Cardiac septum (tissue), 1 donor: ENCODE measurements around the gene CRCP. TPM values are rescaled to one million over a fixed set of nuclear protein-coding genes. Genes with fewer than 3 reads are reported as not detected.
"Not testable (repeated sequence)": the region's sequence is repeated elsewhere in the genome, so short reads cannot be mapped to it uniquely, and the experiment has no call there.

Experiments used
- DNase-seq: peaks from one replicate; pipeline ENCODE4 v3.0.0-alpha.2; 2020; ENCODE audit warnings: low spot score
- intact Hi-C: fragments of 100-400 bp; cut with DNase I; formaldehyde crosslinking; loops from one replicate; pipeline ENCODE4 v1.14.0; 2022
- total RNA-seq: library from RNA; stranded (reverse); fragmentation: NEBNext Ultra II Directional; extraction: Animal tissue kit (Norgen Biotek cat#: 25700); gene quantifications from one replicate; pipeline ENCODE4 v1.2.1, GENCODE V29; 2021
- donor health status: DM: no; HTN: no; CAD: no.

Gene CRCP
- total RNA-seq, 1 donor from 2014 or later, result 19.4 TPM

GRCh38 chr7:66103994-66104393, 10.7 kb upstream of the CRCP start:
- DNase-seq, intact Hi-C loops: not testable (repeated sequence)

- DNase-seq, result no peak
- intact Hi-C loops, result no loop called here
Observed at GRCh38 chr7:66105263-66105748, 9.3 kb upstream of the CRCP start.

- intact Hi-C loops, result not testable (repeated sequence)
Observed at GRCh38 chr7:66108410-66108809, 6.2 kb upstream of the CRCP start.

GRCh38 chr7:66110856-66111255, 3.8 kb upstream of the CRCP start:
- no peak for DNase-seq
- intact Hi-C loops, result no loop called here

More at GRCh38 chr7:66108410-66108809, 6.2 kb upstream of the CRCP start:
- not testable (repeated sequence) for DNase-seq

- DNase-seq, intact Hi-C loops: not testable (repeated sequence)
Observed at GRCh38 chr7:66116680-66117420, 2.2 kb downstream of the CRCP start.

GRCh38 chr7:66118603-66119002, 4.0 kb downstream of the CRCP start:
- intact Hi-C loops, result no loop called here
- no peak for DNase-seq

GRCh38 chr7:66119245-66119850, 4.7 kb downstream of the CRCP start:
- intact Hi-C loops, result no loop called here
- DNase-seq, result no peak

GRCh38 chr7:66123175-66123528, 8.5 kb downstream of the CRCP start:
- intact Hi-C loops, result no loop called here

GRCh38 chr7:66124569-66124861, 9.9 kb downstream of the CRCP start:
- DNase-seq, intact Hi-C loops: not testable (repeated sequence)

More at GRCh38 chr7:66123175-66123528, 8.5 kb downstream of the CRCP start:
- no peak for DNase-seq

- intact Hi-C loops, result no loop called here
- DNase-seq, result no peak
Observed at GRCh38 chr7:66125052-66125694, 10.5 kb downstream of the CRCP start.

- intact Hi-C loops, DNase-seq: not testable (repeated sequence)
Observed at GRCh38 chr7:66125781-66126352, 11.2 kb downstream of the CRCP start.

- not testable (repeated sequence) for DNase-seq
Observed at GRCh38 chr7:66127172-66127571, 12.5 kb downstream of the CRCP start.

GRCh38 chr7:66138994-66139752, 24.5 kb downstream of the CRCP start:
- intact Hi-C loops, result no loop called here
- no peak for DNase-seq

More at GRCh38 chr7:66127172-66127571, 12.5 kb downstream of the CRCP start:
- intact Hi-C loops, result not testable (repeated sequence)

GRCh38 chr7:66140924-66141323, 26.3 kb downstream of the CRCP start:
- DNase-seq, result no peak
- intact Hi-C loops, result loop anchor here (10.0 kb wide), 1 partner anchor 274 kb away; no protein-coding TSS in a partner anchor

- intact Hi-C loops, result loop anchor here (10.0 kb wide), 1 partner anchor 272 kb away; no protein-coding TSS in a partner anchor
- DNase-seq, result no peak
Observed at GRCh38 chr7:66142334-66142733, 27.7 kb downstream of the CRCP start.

GRCh38 chr7:66142996-66143395, 28.3 kb downstream of the CRCP start:
- DNase-seq, result no peak
- intact Hi-C loops, result loop anchor here (10.0 kb wide), 1 partner anchor 272 kb away; no protein-coding TSS in a partner anchor

GRCh38 chr7:66143876-66144332, 29.3 kb downstream of the CRCP start:
- DNase-seq, result no peak
- intact Hi-C loops, result loop anchor here (10.0 kb wide), 1 partner anchor 271 kb away; no protein-coding TSS in a partner anchor

- DNase-seq, result no peak
- intact Hi-C loops, result loop anchor here (5.0 to 10.0 kb wide), 2 partner anchors 62 to 269 kb away; partner anchors contain the start of gene TPST1
Observed at GRCh38 chr7:66145400-66146104, 30.9 kb downstream of the CRCP start.
